ENCODE measurements around the gene HELZ.
"Not testable (repeated sequence)": the region's sequence is repeated elsewhere in the genome, so short reads cannot be mapped to it uniquely, and the experiment has no call there.

Gene HELZ

DNA sequence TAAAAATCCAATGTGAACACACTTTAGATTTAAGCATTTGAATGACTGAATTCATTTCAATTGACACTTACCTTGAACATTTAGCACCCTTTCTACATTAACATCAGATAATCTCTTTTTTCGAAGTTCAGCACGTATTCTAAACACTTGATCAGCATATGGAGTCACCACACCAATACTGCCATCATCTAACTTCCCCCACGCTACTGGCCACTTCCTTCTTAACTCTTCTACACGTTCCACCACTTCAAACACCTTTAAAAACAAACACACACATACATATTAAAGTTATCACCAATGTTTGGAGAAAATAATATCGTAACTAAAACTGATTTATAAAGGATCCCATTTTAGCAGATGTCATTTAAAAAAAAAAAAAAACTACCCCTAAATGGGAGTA lies 107.1 kb downstream of the HELZ start:
- no peak for DNase-seq

DNA sequence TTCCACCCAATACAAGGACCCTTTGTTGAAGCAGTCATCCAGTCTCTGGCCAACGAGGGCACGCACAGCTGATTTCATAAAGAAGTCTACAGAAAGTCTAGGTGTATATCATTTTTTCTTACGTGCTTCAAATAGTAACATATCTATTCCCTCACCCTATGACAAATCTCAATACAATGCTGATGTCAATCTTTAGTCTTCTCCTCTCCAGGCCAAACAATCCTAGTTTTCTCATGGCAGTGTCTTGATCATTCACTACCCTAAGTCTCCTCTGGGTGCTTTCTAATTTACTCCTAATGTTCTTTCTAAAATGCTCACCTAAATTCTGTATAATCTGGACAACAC lies 108.0 kb downstream of the HELZ start:
- DNase-seq = no peak

DNA sequence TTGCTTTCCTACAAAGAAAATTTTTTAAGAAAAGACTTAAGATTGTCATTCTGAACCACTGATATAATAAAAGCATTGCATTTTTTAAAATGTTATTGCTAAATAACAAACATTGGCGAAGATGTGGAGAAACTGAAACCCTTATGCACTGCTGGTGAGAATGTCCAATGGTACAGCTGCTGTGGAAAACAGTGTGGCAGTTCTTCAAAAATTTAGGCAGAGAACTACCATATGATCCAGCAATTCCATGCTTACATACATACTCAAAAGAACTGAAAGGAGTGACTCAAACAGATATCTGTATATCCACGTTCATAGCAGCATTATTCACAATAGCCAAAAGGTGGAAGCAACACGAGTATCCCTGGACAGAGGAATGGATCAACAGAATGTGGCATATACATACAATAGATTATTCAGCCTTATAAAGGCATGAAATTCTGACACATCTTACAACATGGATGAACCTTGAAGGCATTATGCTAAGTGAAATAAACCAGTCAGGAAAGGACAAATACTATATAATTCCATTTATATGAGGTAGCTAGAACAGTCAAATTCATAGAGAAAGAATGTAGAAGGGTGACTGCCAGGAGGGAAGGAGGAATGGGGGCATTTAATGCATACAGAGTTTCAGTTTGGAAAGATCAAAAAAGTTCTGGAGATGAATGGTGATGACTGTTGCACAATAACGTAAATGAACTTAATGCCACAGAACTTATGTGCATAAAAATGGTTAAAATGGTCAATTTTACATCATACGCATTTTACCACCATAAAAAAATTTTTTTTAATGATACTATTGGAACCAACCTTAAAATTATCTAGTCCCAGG lies 108.6 kb downstream of the HELZ start:
- DNase-seq = no peak

GRCh38 chr17:67133161-67133560 lies 111.8 kb downstream of the HELZ start:
- DNase-seq = no peak

DNA sequence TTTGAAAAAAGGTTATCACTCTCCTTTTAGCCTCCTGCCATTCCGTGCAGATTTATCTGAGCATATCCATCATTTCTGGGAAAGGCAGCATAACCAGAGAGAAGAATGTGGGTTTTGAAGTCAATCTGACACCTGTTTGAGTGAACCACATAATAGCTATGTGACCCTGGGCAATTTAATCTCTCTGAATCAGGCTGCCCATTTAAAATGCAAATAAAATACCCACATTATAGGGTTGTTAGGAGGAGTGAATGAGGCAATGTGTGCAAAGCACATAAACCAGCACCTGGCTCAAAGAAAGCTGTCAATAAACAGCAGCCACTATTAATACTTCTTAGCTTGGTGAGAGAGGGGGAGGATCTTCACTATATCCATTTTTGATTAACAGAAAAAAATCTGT lies 112.6 kb downstream of the HELZ start:
- no peak for DNase-seq

DNA sequence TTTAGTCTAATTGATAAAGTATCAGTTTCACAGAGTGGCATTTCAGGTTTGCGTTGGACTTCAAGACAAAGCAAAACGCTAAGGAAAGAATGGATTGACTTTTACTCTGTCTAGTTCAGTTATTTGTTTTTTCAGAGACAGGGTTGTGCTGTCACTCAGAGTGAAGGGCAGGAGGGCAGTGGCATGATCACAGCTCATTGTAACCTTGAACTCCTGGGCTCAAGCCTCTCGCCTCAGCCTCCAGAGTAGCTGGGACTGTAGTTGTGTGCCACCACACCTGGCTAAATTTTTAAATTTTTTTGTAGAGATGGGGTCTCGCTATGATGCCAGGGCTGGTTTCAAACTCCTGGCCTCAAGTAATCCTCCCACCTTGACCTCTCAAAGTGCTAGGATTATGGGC lies 114.2 kb downstream of the HELZ start:
- DNase-seq = no peak

DNA sequence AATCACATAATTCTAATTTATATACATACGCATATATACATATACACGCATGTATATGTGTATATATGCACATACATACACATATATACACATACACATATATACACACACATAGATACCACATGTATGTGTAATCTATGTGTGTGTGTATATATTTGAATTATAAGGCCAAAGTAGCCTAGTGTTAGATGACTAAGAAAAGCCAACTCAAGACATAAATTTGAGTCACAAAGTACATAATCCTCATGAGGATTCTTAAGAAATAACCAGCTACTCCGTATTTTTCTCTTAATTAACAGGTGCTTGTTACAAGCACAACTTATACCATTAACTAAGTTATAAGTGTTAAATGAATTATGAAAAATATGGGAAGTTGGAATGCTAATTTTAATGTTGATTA lies 115.7 kb downstream of the HELZ start:
- DNase-seq = no peak

DNA sequence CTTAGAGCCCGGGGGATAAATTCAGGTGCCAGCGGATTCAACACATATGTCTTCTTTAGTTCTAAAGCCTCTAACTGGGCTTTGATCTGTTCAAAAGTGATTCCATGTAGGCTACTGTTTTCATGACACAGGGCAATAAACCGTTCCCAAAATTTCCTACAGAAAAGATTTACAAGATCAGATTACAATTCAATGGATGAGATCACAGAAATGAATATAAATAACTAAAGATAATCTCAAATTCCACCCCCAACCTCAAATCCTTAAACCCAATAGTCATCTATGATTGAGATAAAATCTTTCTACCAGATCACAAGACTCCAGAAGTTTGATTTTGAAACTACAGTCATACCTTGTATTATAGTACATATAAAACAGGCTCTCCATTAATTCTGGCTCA lies 116.3 kb downstream of the HELZ start:
- no peak for DNase-seq

GRCh38 chr17:67127925-67128324 lies 117.1 kb downstream of the HELZ start:
- DNase-seq = no peak

DNA sequence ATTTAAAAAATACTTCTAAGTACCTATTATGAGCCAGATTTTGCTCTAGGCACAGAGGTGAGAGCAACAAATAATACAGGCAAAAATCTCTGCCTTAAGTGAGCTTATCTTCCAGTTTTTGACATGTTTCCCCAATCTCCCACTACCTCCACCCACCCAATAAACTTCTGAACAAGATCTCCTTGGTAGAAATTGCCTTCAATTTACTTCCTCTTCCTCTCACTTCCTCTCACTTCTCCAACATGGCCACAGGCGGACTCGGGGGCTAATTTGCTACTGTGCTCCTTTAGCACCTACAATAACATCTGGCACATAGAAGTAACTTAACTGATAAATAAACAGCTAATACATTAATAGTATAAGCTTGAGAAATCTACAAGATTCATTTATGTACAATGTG lies 118.0 kb downstream of the HELZ start:
- no peak for DNase-seq

- DNase-seq = not testable (repeated sequence)
These were observed 118.5 kb downstream of the HELZ start for GRCh38 chr17:67126543-67126942.

GRCh38 chr17:67125924-67126323 lies 119.1 kb downstream of the HELZ start:
- no peak for DNase-seq

GRCh38 chr17:67125417-67125816 lies 119.6 kb downstream of the HELZ start:
- no peak for DNase-seq

- DNase-seq = no peak
These were observed 120.4 kb downstream of the HELZ start for GRCh38 chr17:67124450-67125148.

GRCh38 chr17:67123699-67124098 lies 121.3 kb downstream of the HELZ start:
- DNase-seq = no peak

DNA sequence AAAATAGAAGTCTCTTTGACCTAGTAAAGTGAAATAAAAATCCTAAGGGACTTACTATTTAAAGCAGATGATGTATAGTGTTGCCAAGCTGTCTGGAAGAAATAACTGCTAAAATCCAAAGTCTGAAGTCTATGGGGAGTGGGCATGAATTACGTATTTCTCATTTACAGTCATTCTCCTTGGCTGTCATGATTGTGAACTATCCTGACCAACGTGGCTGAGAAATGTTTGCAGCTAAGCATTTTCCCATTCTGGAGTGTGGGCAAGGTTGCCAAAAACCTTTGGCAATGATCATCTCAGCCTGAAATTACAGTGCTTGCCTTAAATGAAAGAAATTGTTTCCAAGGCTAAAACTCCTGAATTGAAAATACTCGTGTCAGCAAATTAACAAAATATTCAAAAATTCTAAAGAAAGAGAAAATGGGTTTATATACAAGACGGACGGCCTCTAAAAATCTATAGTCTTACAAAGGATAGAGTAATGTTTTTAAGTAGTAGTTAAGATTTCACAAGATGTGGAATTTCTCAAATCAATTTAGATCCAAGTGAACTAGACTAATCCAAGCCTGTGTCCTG lies 123.6 kb downstream of the HELZ start:
- DNase-seq = no peak

DNA sequence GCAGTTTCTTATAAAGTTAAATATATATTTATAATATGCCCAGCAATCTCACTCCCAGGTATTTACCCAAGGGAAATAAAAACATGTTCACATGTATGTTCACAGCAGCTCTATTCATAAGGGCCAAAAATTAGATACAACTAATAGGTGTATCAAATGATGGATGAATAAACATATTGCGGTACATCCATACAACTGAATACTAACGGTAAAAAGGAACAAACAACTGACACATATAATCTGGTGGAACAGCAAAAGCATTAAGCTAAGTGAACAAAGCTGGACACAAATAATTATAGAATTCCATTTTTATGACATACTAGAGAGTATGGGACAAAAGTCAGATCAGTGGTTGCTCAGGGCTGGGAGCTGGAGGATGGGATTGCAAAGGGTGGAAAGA lies 125.9 kb downstream of the HELZ start:
- no peak for DNase-seq

DNA sequence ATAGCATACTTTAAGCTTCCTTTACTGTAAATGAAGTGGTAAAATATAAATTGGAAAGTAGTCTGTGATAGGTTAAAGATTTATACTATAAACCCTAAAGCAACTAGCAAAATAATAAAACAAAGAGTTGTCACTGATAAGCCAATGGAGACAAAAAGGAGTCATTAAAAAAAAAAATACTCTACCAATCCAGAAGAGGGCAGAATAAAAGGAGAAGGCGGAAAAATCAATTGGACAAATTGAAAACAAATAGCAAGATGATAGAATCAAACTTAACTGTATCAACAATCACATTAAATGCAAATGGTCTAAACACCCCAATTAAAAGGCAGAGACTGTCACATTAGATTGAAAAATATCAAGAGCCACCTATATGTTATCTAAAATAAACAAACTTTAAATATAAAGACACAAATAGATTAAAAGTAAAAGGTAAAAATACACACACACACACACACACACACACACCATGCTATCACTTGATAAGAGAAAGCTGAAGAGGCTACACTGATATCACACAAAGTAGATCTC lies 128.9 kb downstream of the HELZ start:
- no peak for DNase-seq

GRCh38 chr17:67115401-67115800 lies 129.6 kb downstream of the HELZ start:
- DNase-seq = no peak

- no peak for DNase-seq
These were observed 131.5 kb downstream of the HELZ start for GRCh38 chr17:67113486-67113885.

GRCh38 chr17:67111808-67112207 lies 133.2 kb downstream of the HELZ start:
- no peak for DNase-seq

GRCh38 chr17:67111327-67111726 lies 133.7 kb downstream of the HELZ start:
- DNase-seq = no peak

GRCh38 chr17:67110619-67111018 lies 134.4 kb downstream of the HELZ start:
- no peak for DNase-seq

DNA sequence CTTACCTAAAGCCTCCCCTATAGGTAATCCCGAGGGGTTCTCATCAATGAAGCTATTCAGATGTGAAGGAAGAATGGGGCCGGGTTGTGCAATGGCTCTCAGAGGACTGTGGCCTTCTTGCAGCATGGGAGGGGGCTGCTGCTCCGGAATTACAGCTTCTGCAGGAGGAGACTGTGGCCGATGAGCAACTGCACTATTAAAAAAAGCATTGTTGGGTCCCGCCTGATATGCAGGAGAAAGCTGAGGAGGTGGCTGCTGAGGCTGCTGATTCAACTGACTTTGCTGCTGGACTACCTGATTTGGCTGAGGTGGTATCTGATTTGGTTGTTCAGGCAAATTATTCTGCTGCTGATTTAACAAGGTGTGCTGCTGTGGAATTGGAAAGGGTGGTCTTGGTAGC lies 135.9 kb downstream of the HELZ start:
- DNase-seq = no peak

All from GDM1 (cell line).